GM21360 (cell line): ENCODE results near the gene CALR.
"Not testable (repeated sequence)": the region's sequence is repeated elsewhere in the genome, so short reads cannot be mapped to it uniquely, and the experiment has no call there.

Experiments used
- ATAC-seq: cut with Tn5 transposase; IDR thresholded peaks from one replicate; pipeline ENCODE4 v1.9.1; 2021; ENCODE audit warnings: mild to moderate bottlenecking, moderate library complexity; ENCODE audit not compliant: unreplicated experiment

CALR gene

GRCh38 chr19:12933287-12934072, 4.9 kb upstream of the CALR start, which contains the start of gene FARSA:
Gene FARSA, minus strand, starts transcription at chr19:12933711. Its CDS starts 15 bp downstream, at chr19:12933696.
- no peak for ATAC-seq

GRCh38 chr19:12935071-12935470, 3.3 kb upstream of the CALR start:
- ATAC-seq = no peak

- ATAC-seq = no peak
Observed at GRCh38 chr19:12936582-12936981, 1.8 kb upstream of the CALR start.

DNA sequence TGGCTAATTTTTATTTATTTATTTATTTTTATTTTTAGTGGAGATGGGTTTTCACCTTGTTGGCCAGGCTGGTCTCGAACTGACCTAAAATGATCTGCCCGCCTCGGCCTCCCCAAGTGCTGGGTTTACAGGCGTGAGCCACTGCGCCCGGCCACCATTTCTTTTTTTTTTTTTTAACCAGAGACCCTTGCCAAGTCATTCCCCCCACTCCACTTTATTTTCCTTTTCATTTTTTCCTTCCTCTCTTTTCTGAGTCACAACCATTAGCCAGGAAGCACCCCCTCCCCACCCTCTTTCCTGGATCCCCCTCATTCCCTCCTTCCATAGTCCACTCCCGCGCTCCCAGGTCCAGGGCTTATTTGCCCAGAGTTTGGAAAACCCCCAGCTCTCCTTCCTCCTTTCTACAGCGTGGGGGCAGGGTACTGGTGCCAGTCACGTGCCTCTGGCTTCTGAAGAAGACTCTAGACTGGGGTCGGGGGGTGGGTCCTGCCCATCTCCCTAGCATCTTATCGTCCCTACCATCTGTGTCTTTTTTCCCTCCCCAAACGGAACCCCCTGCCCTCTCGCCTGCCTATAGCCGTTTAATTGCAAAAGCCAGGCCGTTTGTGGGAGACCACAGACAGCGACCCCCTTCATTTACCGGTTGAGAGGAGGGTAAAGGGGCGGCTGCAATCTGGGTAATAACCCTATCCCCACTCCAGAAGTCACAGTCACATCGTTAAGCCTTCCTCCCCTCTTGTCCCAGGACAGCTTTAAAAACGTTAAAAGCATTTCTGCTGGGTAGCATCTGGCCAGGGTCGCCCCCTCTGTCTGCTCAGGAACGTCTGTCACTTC, 1.1 kb upstream of the CALR start:
- ATAC-seq = no peak

GRCh38 chr19:12938779-12939601, 581 bp downstream of the CALR start:
- ATAC-seq = peak; percentile 7

DNA sequence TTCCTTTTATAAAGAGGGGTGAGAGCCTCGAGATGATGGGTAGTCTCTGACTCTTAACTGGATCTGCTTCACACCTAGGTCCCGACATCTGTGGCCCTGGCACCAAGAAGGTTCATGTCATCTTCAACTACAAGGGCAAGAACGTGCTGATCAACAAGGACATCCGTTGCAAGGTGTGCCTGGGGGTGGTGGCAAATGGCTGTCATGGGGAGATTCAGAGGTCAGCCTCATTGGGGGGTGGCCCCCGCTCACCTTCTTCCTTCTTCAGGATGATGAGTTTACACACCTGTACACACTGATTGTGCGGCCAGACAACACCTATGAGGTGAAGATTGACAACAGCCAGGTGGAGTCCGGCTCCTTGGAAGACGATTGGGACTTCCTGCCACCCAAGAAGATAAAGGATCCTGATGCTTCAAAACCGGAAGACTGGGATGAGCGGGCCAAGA, 1.6 kb downstream of the CALR start:
- ATAC-seq = no peak

- ATAC-seq = no peak
Observed at GRCh38 chr19:12940897-12941296, 2.5 kb downstream of the CALR start.

DNA sequence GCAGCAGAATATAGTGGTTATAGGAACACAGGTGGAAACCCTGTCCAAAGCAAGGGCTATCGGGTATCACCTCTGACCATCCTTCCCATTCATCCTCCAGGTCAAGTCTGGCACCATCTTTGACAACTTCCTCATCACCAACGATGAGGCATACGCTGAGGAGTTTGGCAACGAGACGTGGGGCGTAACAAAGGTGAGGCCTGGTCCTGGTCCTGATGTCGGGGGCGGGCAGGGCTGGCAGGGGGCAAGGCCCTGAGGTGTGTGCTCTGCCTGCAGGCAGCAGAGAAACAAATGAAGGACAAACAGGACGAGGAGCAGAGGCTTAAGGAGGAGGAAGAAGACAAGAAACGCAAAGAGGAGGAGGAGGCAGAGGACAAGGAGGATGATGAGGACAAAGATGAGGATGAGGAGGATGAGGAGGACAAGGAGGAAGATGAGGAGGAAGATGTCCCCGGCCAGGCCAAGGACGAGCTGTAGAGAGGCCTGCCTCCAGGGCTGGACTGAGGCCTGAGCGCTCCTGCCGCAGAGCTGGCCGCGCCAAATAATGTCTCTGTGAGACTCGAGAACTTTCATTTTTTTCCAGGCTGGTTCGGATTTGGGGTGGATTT, 5.1 kb downstream of the CALR start:
- ATAC-seq = no peak

DNA sequence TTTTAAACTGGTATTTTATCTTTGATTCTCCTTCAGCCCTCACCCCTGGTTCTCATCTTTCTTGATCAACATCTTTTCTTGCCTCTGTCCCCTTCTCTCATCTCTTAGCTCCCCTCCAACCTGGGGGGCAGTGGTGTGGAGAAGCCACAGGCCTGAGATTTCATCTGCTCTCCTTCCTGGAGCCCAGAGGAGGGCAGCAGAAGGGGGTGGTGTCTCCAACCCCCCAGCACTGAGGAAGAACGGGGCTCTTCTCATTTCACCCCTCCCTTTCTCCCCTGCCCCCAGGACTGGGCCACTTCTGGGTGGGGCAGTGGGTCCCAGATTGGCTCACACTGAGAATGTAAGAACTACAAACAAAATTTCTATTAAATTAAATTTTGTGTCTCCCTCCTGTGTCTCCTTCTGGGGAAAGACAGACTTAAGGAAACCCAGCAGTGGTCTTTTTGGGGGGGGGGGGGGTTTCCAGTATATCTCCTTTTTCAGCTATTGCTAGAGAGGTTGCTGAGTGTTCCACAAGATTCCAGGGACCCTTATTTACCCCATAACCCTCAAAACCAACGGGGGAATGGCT, 5.8 kb downstream of the CALR start:
- no peak for ATAC-seq

GRCh38 chr19:12945479-12946091, 7.2 kb downstream of the CALR start, which contains the start of gene RAD23A:
Gene RAD23A, plus strand, starts transcription at chr19:12945862. Its CDS starts 87 bp downstream, at chr19:12945949.
- peak; percentile 58 for ATAC-seq

- peak; percentile 36 for ATAC-seq
Observed at GRCh38 chr19:12946092-12946721, 7.8 kb downstream of the CALR start.

DNA sequence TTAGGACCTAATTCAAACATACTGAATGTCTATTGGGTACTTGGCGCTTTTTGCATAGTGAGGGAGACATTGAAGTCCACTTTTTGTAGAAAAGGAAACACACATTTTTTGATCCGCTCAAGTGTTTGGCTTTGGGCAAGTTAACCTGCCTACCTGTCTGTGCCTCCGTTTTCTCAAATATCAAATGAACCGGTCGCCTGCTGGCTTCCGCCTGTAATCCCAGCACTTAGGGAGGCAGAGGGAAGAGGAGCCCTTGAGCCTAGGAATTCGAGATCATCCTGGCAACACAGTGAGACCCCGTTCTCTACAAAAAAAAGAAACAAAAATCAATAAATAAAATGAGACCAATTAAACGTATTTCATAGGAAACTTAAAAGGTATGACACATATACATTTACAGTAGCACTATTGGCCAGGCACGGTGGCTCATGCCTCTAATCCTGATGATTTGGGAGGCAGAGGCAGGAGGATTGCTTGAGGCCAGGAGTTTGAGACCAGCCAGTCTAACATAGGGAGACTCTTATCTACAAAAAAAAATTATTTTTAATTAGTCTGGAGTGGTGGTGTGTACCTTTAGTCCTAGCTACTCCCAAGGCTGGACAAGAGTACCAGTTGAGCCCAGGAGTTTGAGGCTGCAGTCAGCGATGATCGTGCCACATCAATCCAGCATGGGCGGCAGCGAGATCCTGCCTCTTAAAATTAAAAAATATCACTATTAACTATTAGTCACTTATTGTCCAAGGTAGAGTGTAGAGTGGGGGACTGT, 8.5 kb downstream of the CALR start:
- no peak for ATAC-seq

DNA sequence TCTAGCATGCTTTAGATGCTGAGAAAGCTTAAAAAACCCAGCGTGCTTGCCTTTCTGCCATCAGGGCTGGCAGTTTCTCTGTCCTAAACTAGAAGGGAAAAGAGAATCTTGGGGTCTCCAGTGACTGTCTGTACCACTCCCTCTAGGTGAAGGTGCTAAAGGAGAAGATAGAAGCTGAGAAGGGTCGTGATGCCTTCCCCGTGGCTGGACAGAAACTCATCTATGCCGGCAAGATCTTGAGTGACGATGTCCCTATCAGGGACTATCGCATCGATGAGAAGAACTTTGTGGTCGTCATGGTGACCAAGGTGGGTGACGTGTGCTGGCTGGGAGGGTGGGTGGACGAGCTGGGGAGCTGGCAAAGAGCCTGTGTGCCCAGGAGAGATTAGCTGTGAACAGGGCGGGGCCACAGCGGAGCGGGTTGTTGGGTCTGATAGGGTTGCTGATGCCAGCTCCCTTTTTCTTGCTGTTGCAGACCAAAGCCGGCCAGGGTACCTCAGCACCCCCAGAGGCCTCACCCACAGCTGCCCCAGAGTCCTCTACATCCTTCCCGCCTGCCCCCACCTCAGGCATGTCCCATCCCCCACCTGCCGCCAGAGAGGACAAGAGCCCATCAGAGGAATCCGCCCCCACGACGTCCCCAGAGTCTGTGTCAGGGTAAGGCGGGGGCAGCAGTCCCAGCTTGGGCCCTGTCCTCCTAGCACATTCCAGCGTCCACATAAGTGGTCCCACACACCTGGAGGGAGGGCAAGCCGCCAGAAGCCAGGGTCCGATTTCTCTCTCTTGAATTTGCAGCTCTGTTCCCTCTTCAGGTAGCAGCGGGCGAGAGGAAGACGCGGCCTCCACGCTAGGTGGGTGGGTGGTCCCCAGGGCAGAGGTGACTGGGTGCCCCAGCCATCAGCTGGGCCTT, 9.5 kb downstream of the CALR start:
- ATAC-seq = no peak

DNA sequence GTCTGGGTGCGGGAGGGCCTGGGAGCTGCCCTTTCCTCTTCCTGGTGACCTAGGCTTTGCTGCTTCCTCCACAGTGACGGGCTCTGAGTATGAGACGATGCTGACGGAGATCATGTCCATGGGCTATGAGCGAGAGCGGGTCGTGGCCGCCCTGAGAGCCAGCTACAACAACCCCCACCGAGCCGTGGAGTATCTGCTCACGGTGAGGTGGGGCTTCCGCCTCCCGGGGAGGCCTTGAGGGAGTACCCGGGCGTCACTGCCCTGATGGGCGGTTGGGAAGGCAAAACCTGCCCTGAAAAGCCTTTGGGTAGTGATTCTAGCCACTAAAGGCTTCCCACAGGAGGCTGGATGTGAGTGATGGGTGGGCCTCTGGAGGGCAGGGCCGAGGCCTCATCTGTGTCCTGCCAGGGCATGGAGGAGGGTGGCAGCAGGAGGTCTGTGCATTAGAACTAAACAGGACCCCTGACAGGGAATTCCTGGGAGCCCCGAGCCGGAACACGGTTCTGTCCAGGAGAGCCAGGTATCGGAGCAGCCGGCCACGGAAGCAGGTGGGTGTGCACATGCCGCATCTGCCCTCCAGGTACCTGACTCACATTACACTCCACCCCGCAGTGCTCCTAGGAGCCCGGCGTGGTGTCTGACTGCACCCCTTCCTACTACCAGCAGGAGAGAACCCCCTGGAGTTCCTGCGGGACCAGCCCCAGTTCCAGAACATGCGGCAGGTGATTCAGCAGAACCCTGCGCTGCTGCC, 10.4 kb downstream of the CALR start:
- ATAC-seq = no peak

- ATAC-seq = no peak
Observed at GRCh38 chr19:12949363-12950283, 11.2 kb downstream of the CALR start.

GRCh38 chr19:12952050-12952449, 13.6 kb downstream of the CALR start:
- not testable (repeated sequence) for ATAC-seq
